Activated T-helper 1 cell treated with anti-CD3 and anti-CD28 coated beads, Interleukin-12 subunit alpha, Interleukin-12 subunit beta, Interleukin-2, Interleukin-4 antibody, amounts not matched to agents 30 ng/mL and 10 ng/mL and 1 ng/mL, durations not matched to agents 14 hours and 24 hours and 36 hours (primary cell): ENCODE results near the gene MEGF6. TPM values are rescaled to one million over a fixed set of nuclear protein-coding genes. Genes with fewer than 3 reads are reported as not detected.

Experiments
- DNase-seq: peaks from one replicate; pipeline ENCODE4 v3.0.0; 2021; ENCODE audit warnings: low spot score
- H3K27ac Mint-ChIP-seq: one replicate; pipeline ENCODE4 v1.8.0; 2021; ENCODE audit warnings: mild to moderate bottlenecking, mixed read lengths
- H3K27me3 Mint-ChIP-seq: one replicate; pipeline ENCODE4 v1.8.0; 2022; ENCODE audit warnings: mild to moderate bottlenecking, moderate library complexity, mixed read lengths; ENCODE audit not compliant: insufficient read depth
- H3K36me3 Mint-ChIP-seq: one replicate; pipeline ENCODE4 v1.8.0; 2021; ENCODE audit warnings: low read depth, mixed read lengths
- H3K4me1 Mint-ChIP-seq: one replicate; pipeline ENCODE4 v1.8.0; 2021; ENCODE audit warnings: low read depth, mixed read lengths
- H3K4me3 Mint-ChIP-seq: one replicate; pipeline ENCODE4 v1.8.0; 2021; ENCODE audit warnings: mild to moderate bottlenecking, moderate library complexity, mixed read lengths
- H3K9me3 Mint-ChIP-seq: one replicate; pipeline ENCODE4 v1.8.0; 2021; ENCODE audit warnings: mixed read lengths
- intact Hi-C: fragments of 100-400 bp; cut with micrococcal nuclease; formaldehyde crosslinking; loops from one replicate; pipeline ENCODE4 v1.15.1; 2024
- total RNA-seq: library from RNA; stranded (reverse); gene quantifications from 2 replicates; pipeline ENCODE4 v1.2.3, GENCODE V29; 2022

MEGF6 gene
- total RNA-seq, 1 donor from 2014 or later, result 1.2 TPM

- DNase-seq, result no peak
- Mint-ChIP-seq H3K27me3 (no peaks in the 10 kb centered on the region), H3K27ac (no peak overlapping the region), H3K36me3 (no peaks in the 10 kb centered on the region), H3K9me3 (no peaks in the 10 kb centered on the region), H3K4me1 (no peaks in the 10 kb centered on the region), H3K4me3 (no peak overlapping the region)
- intact Hi-C loops, result no loop called here
Measured at GRCh38 chr1:3516911-3517675, 94.2 kb downstream of the MEGF6 start.

- Mint-ChIP-seq H3K27ac (no peak overlapping the region), H3K27me3 (no peaks in the 10 kb centered on the region), H3K36me3 (no peaks in the 10 kb centered on the region), H3K9me3 (no peaks in the 10 kb centered on the region), H3K4me1 (no peaks in the 10 kb centered on the region), H3K4me3 (no peak overlapping the region)
- intact Hi-C loops, result no loop called here
- no peak for DNase-seq
Measured at GRCh38 chr1:3516481-3516869, 94.8 kb downstream of the MEGF6 start.

GRCh38 chr1:3515774-3516480, 95.4 kb downstream of the MEGF6 start:
- Mint-ChIP-seq H3K36me3 (no peaks in the 10 kb centered on the region), H3K9me3 (no peaks in the 10 kb centered on the region), H3K27ac (no peak overlapping the region), H3K27me3 (no peaks in the 10 kb centered on the region), H3K4me1 (no peaks in the 10 kb centered on the region), H3K4me3 (no peak overlapping the region)
- intact Hi-C loops, result no loop called here
- no peak for DNase-seq

GRCh38 chr1:3515272-3515671, 96.0 kb downstream of the MEGF6 start:
- DNase-seq, result no peak
- Mint-ChIP-seq H3K4me3 (no peak overlapping the region), H3K27ac (no peak overlapping the region), H3K36me3 (no peaks in the 10 kb centered on the region), H3K27me3 (no peaks in the 10 kb centered on the region), H3K4me1 (no peaks in the 10 kb centered on the region), H3K9me3 (no peaks in the 10 kb centered on the region)
- intact Hi-C loops, result no loop called here

- Mint-ChIP-seq H3K9me3 (no peaks in the 10 kb centered on the region), H3K4me3 (no peak overlapping the region), H3K27me3 (no peaks in the 10 kb centered on the region), H3K27ac (no peak overlapping the region), H3K36me3 (no peaks in the 10 kb centered on the region), H3K4me1 (no peaks in the 10 kb centered on the region)
- DNase-seq, result no peak
- intact Hi-C loops, result no loop called here
Measured at GRCh38 chr1:3514404-3514803, 96.9 kb downstream of the MEGF6 start.

DNA sequence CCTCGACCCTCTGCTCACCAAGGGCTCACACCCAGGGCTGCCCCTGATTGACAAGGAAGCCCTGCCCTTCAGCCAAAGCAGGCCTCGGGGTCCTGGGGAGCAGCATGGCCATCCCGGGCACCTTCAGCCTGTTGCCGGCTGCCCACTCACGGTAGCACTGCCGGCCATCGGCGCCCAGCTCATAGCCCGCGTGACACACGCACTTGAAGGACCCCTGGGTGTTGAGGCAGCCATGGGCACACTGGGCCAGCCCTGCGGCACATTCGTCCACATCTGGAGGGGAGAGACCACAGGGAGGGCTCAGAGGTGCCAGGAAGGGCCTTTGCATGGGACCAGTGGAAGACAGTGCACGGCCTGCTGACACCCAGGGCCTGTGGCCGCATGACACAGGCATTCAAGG, 99.5 kb downstream of the MEGF6 start:
- no peak for DNase-seq
- Mint-ChIP-seq H3K27me3 (no peaks in the 10 kb centered on the region), H3K4me3 (no peak overlapping the region), H3K27ac (no peak overlapping the region), H3K4me1 (no peaks in the 10 kb centered on the region), H3K36me3 (no peaks in the 10 kb centered on the region), H3K9me3 (no peaks in the 10 kb centered on the region)
- intact Hi-C loops, result no loop called here

- Mint-ChIP-seq H3K4me1 (no peaks in the 10 kb centered on the region), H3K27me3 (no peaks in the 10 kb centered on the region), H3K36me3 (no peaks in the 10 kb centered on the region), H3K27ac (no peak overlapping the region), H3K9me3 (no peaks in the 10 kb centered on the region), H3K4me3 (no peak overlapping the region)
- no peak for DNase-seq
- intact Hi-C loops, result no loop called here
Measured at GRCh38 chr1:3511306-3511705, 100.0 kb downstream of the MEGF6 start.

DNA sequence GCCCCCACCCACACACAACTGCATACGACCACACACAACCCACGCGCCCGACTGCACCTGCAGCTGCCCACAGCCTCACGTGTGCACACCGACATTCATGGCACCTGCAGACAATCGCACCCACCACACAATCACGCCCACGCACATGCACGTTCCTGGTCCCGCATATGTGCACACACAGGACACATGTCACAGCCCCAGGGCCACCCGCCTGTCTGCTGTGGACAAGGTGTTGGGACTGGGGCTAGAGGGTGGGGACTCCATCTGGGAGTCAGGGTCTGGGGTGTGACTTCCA, 100.4 kb downstream of the MEGF6 start:
- H3K36me3 Mint-ChIP-seq, result no peaks in the 10 kb centered on the region
- H3K4me1 Mint-ChIP-seq, result no peaks in the 10 kb centered on the region
- H3K9me3 Mint-ChIP-seq, result no peaks in the 10 kb centered on the region
- intact Hi-C loops, result no loop called here
- no peak overlapping the region for H3K4me3 Mint-ChIP-seq
- DNase-seq, result no peak
- H3K27me3 Mint-ChIP-seq, result no peaks in the 10 kb centered on the region
- no peak overlapping the region for H3K27ac Mint-ChIP-seq

- Mint-ChIP-seq H3K4me1 (no peaks in the 10 kb centered on the region), H3K36me3 (no peaks in the 10 kb centered on the region), H3K27me3 (no peaks in the 10 kb centered on the region), H3K27ac (no peak overlapping the region), H3K9me3 (no peaks in the 10 kb centered on the region), H3K4me3 (no peak overlapping the region)
- intact Hi-C loops, result no loop called here
- DNase-seq, result no peak
Measured at GRCh38 chr1:3510136-3510955, 101.0 kb downstream of the MEGF6 start.

GRCh38 chr1:3509721-3510120, 101.6 kb downstream of the MEGF6 start:
- DNase-seq, result no peak
- no peaks in the 10 kb centered on the region for H3K4me1 Mint-ChIP-seq
- H3K4me3 Mint-ChIP-seq, result no peak overlapping the region
- H3K27me3 Mint-ChIP-seq, result no peaks in the 10 kb centered on the region
- no peak overlapping the region for H3K27ac Mint-ChIP-seq
- intact Hi-C loops, result no loop called here
- no peaks in the 10 kb centered on the region for H3K36me3 Mint-ChIP-seq
- no peaks in the 10 kb centered on the region for H3K9me3 Mint-ChIP-seq

DNA sequence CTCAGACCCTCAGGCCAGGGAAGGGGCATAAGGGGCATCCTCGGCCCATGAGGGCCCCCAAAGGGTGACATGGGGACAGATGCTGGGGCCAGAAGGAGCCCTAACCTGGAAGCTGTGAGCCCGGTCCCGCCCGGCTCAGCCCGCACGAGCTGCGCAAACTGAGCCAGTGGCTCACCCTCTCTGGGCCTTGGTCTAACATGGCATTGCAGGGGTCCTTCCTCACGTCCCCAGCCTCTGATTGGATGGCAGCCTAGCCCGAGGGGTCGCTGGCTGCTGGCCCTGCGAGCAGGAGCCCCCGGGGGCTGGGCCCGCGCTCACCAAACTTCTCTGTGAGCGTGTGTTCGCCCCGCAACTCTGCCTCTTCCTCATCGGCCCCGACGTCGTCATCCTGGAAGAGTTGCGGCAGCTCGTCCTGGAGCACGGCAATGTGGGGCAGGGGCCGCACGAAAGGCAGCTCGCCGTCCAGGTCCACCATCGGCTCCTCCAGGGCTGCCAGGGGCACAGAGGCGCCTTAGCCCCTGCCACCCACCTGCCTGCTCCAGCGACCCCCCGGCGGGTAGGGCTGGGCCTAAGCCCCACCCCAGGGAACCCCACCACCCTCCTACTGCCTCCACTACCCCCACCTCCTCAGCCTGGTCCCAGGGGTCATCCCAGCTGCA, 102.4 kb downstream of the MEGF6 start:
- H3K4me3 Mint-ChIP-seq, result no peak overlapping the region
- H3K9me3 Mint-ChIP-seq, result no peaks in the 10 kb centered on the region
- H3K36me3 Mint-ChIP-seq, result no peaks in the 10 kb centered on the region
- no peaks in the 10 kb centered on the region for H3K4me1 Mint-ChIP-seq
- no peaks in the 10 kb centered on the region for H3K27me3 Mint-ChIP-seq
- intact Hi-C loops, result no loop called here
- DNase-seq, result no peak
- no peak overlapping the region for H3K27ac Mint-ChIP-seq

DNA sequence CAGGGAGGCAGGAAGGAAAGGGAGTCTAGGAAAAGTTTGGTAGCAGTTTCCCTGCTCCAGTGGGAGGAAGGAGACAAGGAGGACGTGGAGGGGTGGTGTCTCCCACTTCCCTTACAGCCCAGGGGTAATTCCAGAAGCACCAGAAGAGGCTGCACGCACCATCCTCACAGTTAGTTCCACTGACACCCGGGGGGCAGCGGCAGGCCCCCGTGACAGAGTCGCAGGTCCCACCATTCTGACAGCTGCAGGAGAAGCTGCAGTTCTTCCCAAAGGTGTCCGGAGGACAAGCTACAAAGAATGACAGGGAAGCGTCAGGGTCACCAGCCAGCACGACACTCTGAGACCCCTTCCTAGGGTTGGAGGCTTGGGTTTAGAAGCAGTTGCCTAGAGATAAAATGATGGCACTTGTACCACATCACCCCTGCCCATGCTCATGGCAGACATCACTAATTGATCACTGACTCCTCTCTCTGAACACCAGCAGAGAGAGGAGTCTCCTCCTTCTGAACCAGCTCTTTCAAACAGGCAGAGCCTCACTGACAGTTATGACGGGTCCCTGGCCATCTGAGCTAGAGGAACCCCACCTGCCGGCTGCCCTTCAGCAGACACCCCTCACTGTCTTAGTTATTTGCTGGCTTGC, 103.6 kb downstream of the MEGF6 start:
- no peaks in the 10 kb centered on the region for H3K9me3 Mint-ChIP-seq
- H3K4me3 Mint-ChIP-seq, result no peak overlapping the region
- no peak for DNase-seq
- H3K4me1 Mint-ChIP-seq, result no peaks in the 10 kb centered on the region
- intact Hi-C loops, result no loop called here
- no peak overlapping the region for H3K27ac Mint-ChIP-seq
- no peaks in the 10 kb centered on the region for H3K27me3 Mint-ChIP-seq
- H3K36me3 Mint-ChIP-seq, result no peaks in the 10 kb centered on the region
